DMS53 (cell line): Measurements from ENCODE around the gene FHIP1B.

Experiments
- DNase-seq: peaks from one replicate; lab custom pipeline; 2025; lab: John Stamatoyannopoulos, UW

The FHIP1B gene

GRCh38 chr11:6238902-6239301 lies 4.5 kb upstream of the FHIP1B start, which contains the start of gene CNGA4:
Gene CNGA4, plus strand, starts transcription at chr11:6239089. Its CDS starts 118 bp downstream, at chr11:6239207.
- peak; percentile 47 for DNase-seq

- DNase-seq = no peak
Measured at GRCh38 chr11:6237761-6238302, 3.4 kb upstream of the FHIP1B start.

- no peak for DNase-seq
Measured at GRCh38 chr11:6237266-6237665, 2.8 kb upstream of the FHIP1B start.

DNA sequence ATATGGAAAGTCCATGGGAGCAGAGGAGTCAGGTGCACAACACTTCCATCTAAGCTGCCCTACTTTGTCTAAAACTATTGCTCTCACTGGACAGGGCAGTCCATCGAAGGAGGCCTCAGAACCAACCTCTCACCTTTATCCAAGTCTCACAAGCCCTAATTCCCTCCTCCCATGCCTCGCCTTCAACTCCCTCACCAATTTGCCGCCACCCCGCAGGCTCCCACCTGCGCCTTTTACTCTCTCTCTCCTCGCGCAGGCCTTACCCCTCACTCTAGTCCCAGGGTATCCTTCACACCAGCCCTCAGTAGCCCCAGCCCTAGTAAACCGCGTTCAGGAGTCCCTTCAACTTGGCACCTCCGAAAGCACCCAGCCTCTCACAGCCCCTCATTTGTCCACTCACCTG lies 451 bp downstream of the FHIP1B start:
- peak; percentile 71 for DNase-seq

DNA sequence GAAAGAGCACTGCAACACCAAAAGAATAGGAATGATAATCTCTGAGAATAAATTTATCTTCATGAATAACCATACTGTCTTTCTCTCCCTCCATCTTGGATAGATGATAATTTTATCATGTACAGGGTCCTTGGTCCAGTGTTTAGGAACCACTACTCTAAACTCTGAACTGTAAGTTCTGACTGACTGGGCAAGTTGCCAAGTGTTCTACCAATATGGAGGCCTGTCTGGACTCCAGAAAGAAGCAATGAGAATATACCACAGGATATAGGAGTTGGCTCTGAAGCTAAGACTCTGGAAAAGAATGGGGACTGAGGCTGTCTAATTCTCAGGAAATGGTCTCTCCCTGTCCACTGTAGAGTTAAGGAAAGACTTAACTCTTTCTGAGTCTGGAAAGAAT lies 1.5 kb downstream of the FHIP1B start:
- peak; percentile 17 for DNase-seq

GRCh38 chr11:6229911-6230310 lies 4.5 kb downstream of the FHIP1B start:
- DNase-seq = no peak

GRCh38 chr11:6228520-6228919 lies 5.9 kb downstream of the FHIP1B start:
- no peak for DNase-seq

DNA sequence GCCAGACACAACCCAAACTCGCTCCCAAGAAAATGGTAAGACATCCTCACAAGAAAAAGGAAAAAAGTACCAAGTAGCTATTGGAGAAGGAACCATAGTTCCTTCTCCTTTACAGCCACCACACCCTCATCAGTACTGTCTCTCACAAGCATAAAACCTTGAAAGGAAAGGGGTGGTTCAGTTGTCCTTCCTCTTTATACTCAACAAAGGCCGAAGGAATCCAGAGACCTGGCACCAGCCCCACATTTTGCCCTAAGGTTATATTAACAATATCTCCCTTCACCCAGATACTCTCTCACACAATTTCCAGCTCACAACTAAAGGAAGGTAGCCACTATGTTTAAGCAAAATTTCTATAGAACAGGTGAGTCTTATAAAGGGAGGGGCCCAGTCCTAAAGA lies 8.5 kb downstream of the FHIP1B start:
- no peak for DNase-seq

- DNase-seq = no peak
Measured at GRCh38 chr11:6225024-6225423, 9.4 kb downstream of the FHIP1B start.

GRCh38 chr11:6224421-6224820 lies 10.0 kb downstream of the FHIP1B start:
- no peak for DNase-seq

DNA sequence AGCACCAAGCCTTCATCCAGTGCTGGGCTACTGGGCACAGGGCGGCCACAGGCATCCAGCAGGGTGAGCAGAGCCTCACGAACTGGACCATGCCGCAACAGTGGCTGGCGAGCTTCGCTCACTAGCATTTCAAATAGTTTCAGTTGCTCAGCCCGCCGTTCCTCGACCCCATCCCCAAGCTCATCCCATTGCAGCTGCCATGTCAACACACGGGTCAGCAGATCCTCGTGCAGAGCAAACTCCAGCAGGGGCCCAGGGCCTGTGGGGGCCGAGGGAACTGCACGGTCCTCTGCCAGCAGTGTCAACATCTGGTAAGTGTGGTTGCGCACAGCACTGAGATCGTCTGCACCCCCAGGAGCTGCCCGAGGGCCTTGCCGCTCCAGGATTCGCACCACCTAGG lies 10.6 kb downstream of the FHIP1B start:
- no peak for DNase-seq

GRCh38 chr11:6219359-6219758 lies 15.1 kb downstream of the FHIP1B start:
- DNase-seq = no peak

DNA sequence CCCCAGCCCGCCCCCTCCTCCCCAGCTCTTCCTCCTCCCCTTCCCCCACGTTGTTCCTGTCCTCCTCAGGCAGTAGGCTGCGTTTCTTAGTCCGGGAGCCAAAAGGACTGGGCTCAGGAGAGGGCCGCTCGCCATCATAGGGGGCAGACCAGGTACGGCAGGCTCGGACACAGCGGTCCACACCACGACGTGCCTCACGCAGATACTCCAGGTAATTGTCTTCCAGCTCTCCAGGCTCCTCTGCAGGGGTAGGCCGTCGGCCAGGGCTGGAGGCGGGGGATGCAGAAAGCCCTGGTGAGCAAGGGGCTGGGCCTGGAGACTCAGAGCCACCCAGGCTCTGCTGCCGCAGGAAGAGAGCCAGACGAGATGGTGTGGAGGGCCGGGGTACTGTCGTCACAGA lies 16.7 kb downstream of the FHIP1B start:
- DNase-seq = no peak

DNA sequence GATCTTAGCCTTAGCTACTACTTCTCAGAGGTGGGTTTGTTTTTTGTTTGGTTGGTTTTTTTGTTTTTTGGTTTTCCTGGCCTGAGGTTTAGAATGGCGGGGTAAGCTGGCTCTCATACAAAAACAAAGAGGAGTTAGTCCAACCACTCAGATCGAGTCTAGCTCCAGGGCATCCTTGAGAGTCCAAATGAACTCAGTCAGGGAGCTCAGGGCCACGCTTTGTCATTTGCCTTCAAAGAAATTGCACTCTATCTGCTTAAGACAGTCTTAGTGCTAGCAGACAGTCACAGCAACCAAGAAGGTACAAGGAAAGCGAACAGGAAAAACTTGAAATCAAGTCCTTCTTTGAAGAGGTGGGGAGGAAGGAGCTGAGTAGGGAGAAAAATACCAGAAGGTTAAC lies 17.9 kb downstream of the FHIP1B start:
- DNase-seq = no peak

- no peak for DNase-seq
Measured at GRCh38 chr11:6214530-6214929, 19.9 kb downstream of the FHIP1B start.

GRCh38 chr11:6210274-6210955 lies 24.0 kb downstream of the FHIP1B start:
- DNase-seq = no peak

DNA sequence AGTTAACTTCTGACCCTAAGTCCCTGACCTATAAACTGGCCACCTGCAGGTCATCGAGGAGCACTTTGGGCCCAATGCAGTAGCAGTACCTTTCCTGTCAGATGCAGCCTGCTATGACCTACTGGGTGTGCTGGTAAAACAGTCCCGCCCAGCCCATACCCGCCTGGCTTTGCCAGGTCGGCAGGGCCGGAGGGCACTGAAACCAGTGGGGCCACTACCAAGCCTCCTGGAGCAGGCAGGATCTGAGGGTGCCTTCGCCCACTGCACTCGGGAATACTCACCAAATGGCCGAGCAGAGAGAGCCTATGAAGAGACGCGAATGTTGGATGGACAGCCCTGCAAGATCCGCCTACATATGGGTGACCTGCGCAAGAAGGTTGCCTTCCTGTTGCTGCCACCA lies 24.6 kb downstream of the FHIP1B start:
- DNase-seq = no peak

GRCh38 chr11:6206456-6207180 lies 27.8 kb downstream of the FHIP1B start:
- no peak for DNase-seq

DNA sequence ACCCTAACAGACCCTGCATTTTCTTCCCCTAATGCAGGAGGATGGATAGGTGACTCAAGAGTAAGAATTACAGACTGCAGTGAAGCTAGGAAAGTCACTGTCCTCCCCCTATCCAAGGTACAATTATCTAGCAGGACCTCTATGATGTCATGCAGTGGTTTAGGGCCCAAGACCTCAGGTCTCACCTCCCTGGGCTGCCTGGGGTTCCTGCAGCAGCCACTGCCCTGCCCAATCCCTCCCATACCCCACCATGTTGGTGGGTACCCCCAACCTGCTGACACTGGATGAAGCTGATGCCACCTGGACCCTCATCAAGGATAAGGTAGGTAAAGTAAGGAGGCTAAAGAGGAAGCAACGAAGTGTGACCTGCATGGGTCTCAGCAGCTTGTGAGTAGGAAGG lies 29.1 kb downstream of the FHIP1B start, which contains the start of gene C11orf42:
Gene C11orf42, plus strand, starts transcription at position 192 of the 400 bp plus-strand sequence. Its CDS starts 59 bp downstream, at position 251.
- DNase-seq = no peak

- DNase-seq = no peak
Measured at GRCh38 chr11:6204706-6205105, 29.7 kb downstream of the FHIP1B start.

DNA sequence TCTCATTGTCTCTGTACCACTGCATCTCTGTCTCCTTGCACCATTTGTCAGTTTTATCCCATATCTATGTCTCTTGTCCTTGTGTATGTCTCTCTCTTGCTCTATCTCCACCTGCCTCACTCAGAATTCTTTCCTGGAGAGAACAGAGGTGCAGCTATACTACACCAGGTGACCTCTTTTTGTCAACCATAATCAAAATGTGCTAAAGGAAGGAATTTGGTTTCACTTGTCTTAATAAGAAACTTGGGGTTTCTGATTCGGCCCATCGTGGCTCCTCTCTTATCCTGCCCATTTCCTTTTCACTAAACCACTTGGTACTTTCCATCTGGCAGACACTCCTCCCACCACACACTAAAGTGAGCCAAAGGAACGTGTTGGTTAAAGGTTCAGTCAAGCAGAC lies 31.1 kb downstream of the FHIP1B start:
- DNase-seq = no peak

- DNase-seq = no peak
Measured at GRCh38 chr11:6202041-6202440, 32.4 kb downstream of the FHIP1B start.

- DNase-seq = no peak
Measured at GRCh38 chr11:6201481-6201880, 33.0 kb downstream of the FHIP1B start.
